Memory B cell (primary cell): ENCODE measurements around the gene RNF152.

Source experiments
- ATAC-seq: fragments of 150-1000 bp; cut with Tn5 transposase; 2 replicates; pipeline ENCODE4 v1.10.0; 2021; ENCODE audit warnings: low read depth, mild to moderate bottlenecking, moderate library complexity
- DNase-seq, 2 donors: peaks; one replicate each; pipeline ENCODE4 v3.0.0; 2022; ENCODE audit warnings: low spot score in 2 of 2
- H3K27ac Mint-ChIP-seq: one replicate; pipeline ENCODE4 v1.8.0; 2022; ENCODE audit warnings: mild to moderate bottlenecking, moderate library complexity, mixed read lengths
- H3K27me3 Mint-ChIP-seq: one replicate; pipeline ENCODE4 v1.8.0; 2022; ENCODE audit warnings: mixed read lengths
- H3K36me3 Mint-ChIP-seq: one replicate; pipeline ENCODE4 v1.8.0; 2022; ENCODE audit warnings: mild to moderate bottlenecking, mixed read lengths
- H3K4me1 Mint-ChIP-seq: one replicate; pipeline ENCODE4 v1.8.0; 2022; ENCODE audit warnings: mixed read lengths
- H3K4me3 Mint-ChIP-seq: one replicate; pipeline ENCODE4 v1.8.0; 2022; ENCODE audit warnings: mild to moderate bottlenecking, moderate library complexity, mixed read lengths
- H3K9me3 Mint-ChIP-seq: one replicate; pipeline ENCODE4 v1.8.0; 2022; ENCODE audit warnings: mixed read lengths

Gene RNF152

GRCh38 chr18:61892683-61893308 is at the start of gene RNF152:
RNF152 (minus strand) TSS chr18:61893007; CDS start chr18:61816463, 76,544 bp downstream.
- Mint-ChIP-seq H3K27me3 (peaks cover 22% of the 10 kb centered on the region), H3K27ac (no peak within 1 kb of the TSS), H3K4me3 (peak within 1 kb of the TSS; percentile 79), H3K36me3 (no peaks in the 10 kb centered on the region), H3K4me1 (peaks cover 8% of the 10 kb centered on the region), H3K9me3 (no peaks in the 10 kb centered on the region)
- peak; percentile 13 for ATAC-seq
- no peak for DNase-seq

GRCh38 chr18:61941948-61942471 is 49.2 kb upstream of the RNF152 start:
- no peaks in the 10 kb centered on the region for H3K4me1 Mint-ChIP-seq
- no peak overlapping the region for H3K4me3 Mint-ChIP-seq
- peaks cover 2% of the 10 kb centered on the region for H3K9me3 Mint-ChIP-seq
- no peaks in the 10 kb centered on the region for H3K36me3 Mint-ChIP-seq
- H3K27me3 Mint-ChIP-seq = peaks cover 19% of the 10 kb centered on the region
- DNase-seq (no peak), ATAC-seq (no peak)
- no peak overlapping the region for H3K27ac Mint-ChIP-seq

- no peak for ATAC-seq
- Mint-ChIP-seq H3K9me3 (peaks cover 2% of the 10 kb centered on the region), H3K36me3 (no peaks in the 10 kb centered on the region), H3K27ac (no peak overlapping the region), H3K27me3 (peaks cover 17% of the 10 kb centered on the region), H3K4me3 (no peak overlapping the region), H3K4me1 (no peaks in the 10 kb centered on the region)
- DNase-seq = no peak
Measured at GRCh38 chr18:61939046-61939674, 46.4 kb upstream of the RNF152 start.

GRCh38 chr18:61935362-61935761 is 42.6 kb upstream of the RNF152 start:
- DNase-seq = no peak
- Mint-ChIP-seq H3K27ac (no peak overlapping the region), H3K27me3 (peaks cover 13% of the 10 kb centered on the region), H3K4me1 (no peaks in the 10 kb centered on the region), H3K4me3 (no peak overlapping the region), H3K36me3 (no peaks in the 10 kb centered on the region), H3K9me3 (no peaks in the 10 kb centered on the region)
- ATAC-seq = no peak

GRCh38 chr18:61931654-61932379 is 39.0 kb upstream of the RNF152 start:
- no peaks in the 10 kb centered on the region for H3K9me3 Mint-ChIP-seq
- H3K4me3 Mint-ChIP-seq = no peak overlapping the region
- no peaks in the 10 kb centered on the region for H3K4me1 Mint-ChIP-seq
- no peaks in the 10 kb centered on the region for H3K36me3 Mint-ChIP-seq
- ATAC-seq (no peak), DNase-seq (no peak)
- no peak overlapping the region for H3K27ac Mint-ChIP-seq
- peaks cover 11% of the 10 kb centered on the region for H3K27me3 Mint-ChIP-seq

- H3K27me3 Mint-ChIP-seq = peaks cover 7% of the 10 kb centered on the region
- H3K9me3 Mint-ChIP-seq = no peaks in the 10 kb centered on the region
Measured at GRCh38 chr18:61929881-61930640, 37.3 kb upstream of the RNF152 start.

GRCh38 chr18:61926532-61926931 is 33.7 kb upstream of the RNF152 start:
- peaks cover 4% of the 10 kb centered on the region for H3K9me3 Mint-ChIP-seq
- H3K4me1 Mint-ChIP-seq = no peaks in the 10 kb centered on the region
- DNase-seq = no peak
- H3K36me3 Mint-ChIP-seq = no peaks in the 10 kb centered on the region
- no peak overlapping the region for H3K27ac Mint-ChIP-seq
- ATAC-seq = no peak
- peaks cover 11% of the 10 kb centered on the region for H3K27me3 Mint-ChIP-seq
- H3K4me3 Mint-ChIP-seq = no peak overlapping the region

More at GRCh38 chr18:61929881-61930640, 37.3 kb upstream of the RNF152 start:
- H3K36me3 Mint-ChIP-seq = no peaks in the 10 kb centered on the region
- H3K4me3 Mint-ChIP-seq = no peak overlapping the region
- ATAC-seq (no peak), DNase-seq (no peak)
- H3K4me1 Mint-ChIP-seq = no peaks in the 10 kb centered on the region
- H3K27ac Mint-ChIP-seq = no peak overlapping the region

GRCh38 chr18:61924550-61924949 is 31.7 kb upstream of the RNF152 start:
- Mint-ChIP-seq H3K27me3 (peaks cover 12% of the 10 kb centered on the region), H3K4me3 (no peak overlapping the region), H3K27ac (no peak overlapping the region), H3K4me1 (no peaks in the 10 kb centered on the region), H3K9me3 (peaks cover 4% of the 10 kb centered on the region), H3K36me3 (no peaks in the 10 kb centered on the region)
- DNase-seq (no peak), ATAC-seq (no peak)

- no peaks in the 10 kb centered on the region for H3K4me1 Mint-ChIP-seq
- DNase-seq = no peak
- ATAC-seq = no peak
- H3K36me3 Mint-ChIP-seq = no peaks in the 10 kb centered on the region
- H3K4me3 Mint-ChIP-seq = no peak overlapping the region
- peaks cover 14% of the 10 kb centered on the region for H3K27me3 Mint-ChIP-seq
- peaks cover 4% of the 10 kb centered on the region for H3K9me3 Mint-ChIP-seq
- H3K27ac Mint-ChIP-seq = no peak overlapping the region
Measured at GRCh38 chr18:61922435-61922834, 29.6 kb upstream of the RNF152 start.

- no peaks in the 10 kb centered on the region for H3K36me3 Mint-ChIP-seq
- no peak overlapping the region for H3K4me3 Mint-ChIP-seq
- H3K4me1 Mint-ChIP-seq = no peaks in the 10 kb centered on the region
- H3K27me3 Mint-ChIP-seq = peaks cover 11% of the 10 kb centered on the region
- ATAC-seq (no peak), DNase-seq (no peak)
- H3K9me3 Mint-ChIP-seq = peaks cover 4% of the 10 kb centered on the region
- no peak overlapping the region for H3K27ac Mint-ChIP-seq
Measured at GRCh38 chr18:61921621-61922235, 28.9 kb upstream of the RNF152 start.

- Mint-ChIP-seq H3K36me3 (no peaks in the 10 kb centered on the region), H3K4me3 (no peak overlapping the region), H3K9me3 (no peaks in the 10 kb centered on the region), H3K27ac (no peak overlapping the region), H3K4me1 (no peaks in the 10 kb centered on the region), H3K27me3 (peaks cover 6% of the 10 kb centered on the region)
- no peak for DNase-seq
- no peak for ATAC-seq
Measured at GRCh38 chr18:61917818-61918217, 25.0 kb upstream of the RNF152 start.

GRCh38 chr18:61912476-61912875 is 19.7 kb upstream of the RNF152 start:
- Mint-ChIP-seq H3K27me3 (peaks cover 11% of the 10 kb centered on the region), H3K27ac (no peak overlapping the region), H3K4me3 (no peak overlapping the region), H3K36me3 (no peaks in the 10 kb centered on the region), H3K9me3 (no peaks in the 10 kb centered on the region), H3K4me1 (no peaks in the 10 kb centered on the region)
- ATAC-seq (no peak), DNase-seq (no peak)

- H3K4me1 Mint-ChIP-seq = no peaks in the 10 kb centered on the region
- H3K27ac Mint-ChIP-seq = no peak overlapping the region
- DNase-seq = no peak
- no peaks in the 10 kb centered on the region for H3K9me3 Mint-ChIP-seq
- no peak for ATAC-seq
- H3K36me3 Mint-ChIP-seq = no peaks in the 10 kb centered on the region
- no peak overlapping the region for H3K4me3 Mint-ChIP-seq
- H3K27me3 Mint-ChIP-seq = peaks cover 9% of the 10 kb centered on the region
Measured at GRCh38 chr18:61910101-61910500, 17.3 kb upstream of the RNF152 start.
